Spleen (tissue), 3 donors: ENCODE measurements around the gene UXS1.
"Not testable (repeated sequence)": the region's sequence is repeated elsewhere in the genome, so short reads cannot be mapped to it uniquely, and the experiment has no call there.

Experiments used
- POLR2A ChIP-seq, 3 donors: fragments of 450-650 bp; IDR thresholded peaks; one replicate each; pipeline ENCODE4 v1.5.1; 2017; ENCODE audit warnings: antibody characterized with exemption in 3 of 3, mild to moderate bottlenecking in 1 of 3
- POLR2AphosphoS5 ChIP-seq, 3 donors: sonication (generic); formaldehyde crosslinking; IDR thresholded peaks; one replicate each; pipeline ENCODE4 v1.5.1; 2017; ENCODE audit warnings: antibody characterized with exemption in 3 of 3

GRCh38 chr2:106235392-106235791 is 41.3 kb upstream of the UXS1 start:
- not testable (repeated sequence) for TF ChIP-seq POLR2A, POLR2AphosphoS5 (IDR thresholded peaks at IDR 0.05)
